ENCODE measurements around the gene SERPINE1.
"Not testable (repeated sequence)": the region's sequence is repeated elsewhere in the genome, so short reads cannot be mapped to it uniquely, and the experiment has no call there.

SERPINE1 gene

DNA sequence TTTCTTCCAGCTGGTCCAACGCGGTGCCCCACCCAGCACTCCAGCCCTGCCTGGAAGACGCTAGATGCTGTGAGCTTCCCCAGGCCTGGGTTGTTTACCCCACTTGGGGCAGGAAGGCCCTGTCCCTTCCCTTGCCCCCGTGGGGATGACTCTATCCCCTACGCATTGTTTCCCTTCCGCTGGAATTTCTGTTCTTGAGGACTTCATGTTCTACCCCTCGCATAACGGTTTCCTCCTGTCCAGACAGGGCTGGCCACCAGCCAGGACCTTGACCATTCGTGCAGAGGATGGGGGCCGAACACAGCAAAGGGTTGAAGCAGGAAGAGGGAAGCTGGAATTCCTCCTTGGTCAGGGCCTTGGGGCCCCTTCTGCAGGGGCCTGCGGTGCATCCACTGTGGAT is 14.7 kb upstream of the SERPINE1 start:
- Histone ChIP-seq H3K9ac (ENCODE audit: low read length) (no peak overlapping the region), H3K36me3 (ENCODE audit: low read length) (no peaks in the 10 kb centered on the region), H3K27me3 (ENCODE audit: low read length) (no peaks in the 10 kb centered on the region), H2AFZ (ENCODE audit: low read depth, low read length, severe bottlenecking) (no peak overlapping the region), H4K20me1 (ENCODE audit: low read depth, low read length) (no peaks in the 10 kb centered on the region), H3K4me3 (ENCODE audit: insufficient read depth, low read length, poor library complexity, severe bottlenecking) (no peak overlapping the region), H3K79me2 (ENCODE audit: insufficient read depth, low read length) (no peaks in the 10 kb centered on the region), H3K9me3 (ENCODE audit: insufficient read depth, low read length) (no peaks in the 10 kb centered on the region), H3F3A (ENCODE audit: insufficient read depth) (no peaks in the 10 kb centered on the region), H3K9me2 (replicated peaks; ENCODE audit: insufficient read depth, low read length) (no peaks in the 10 kb centered on the region), H3K27ac (ENCODE audit: low read depth, low read length) (no peak overlapping the region), H3K4me2 (ENCODE audit: low read depth, low read length, poor library complexity, severe bottlenecking) (no peak overlapping the region)
- TF ChIP-seq EZH2phosphoT487 (conservative IDR thresholded peaks at IDR 0.05; ENCODE audit: low read length) (no peak), CTCF (IDR thresholded peaks at IDR 0.05; ENCODE audit: insufficient read depth, low read length, poor library complexity, severe bottlenecking) (no peak)

GRCh38 chr7:101113140-101113539 is 13.8 kb upstream of the SERPINE1 start:
- H3K79me2 ChIP-seq (ENCODE audit: insufficient read depth, low read length); H3K9me3 ChIP-seq (ENCODE audit: insufficient read depth, low read length); H2AFZ ChIP-seq (ENCODE audit: low read depth, low read length, severe bottlenecking); H4K20me1 ChIP-seq (ENCODE audit: low read depth, low read length); H3K4me2 ChIP-seq (ENCODE audit: low read depth, low read length, poor library complexity, severe bottlenecking); H3K9ac ChIP-seq (ENCODE audit: low read length); H3K4me3 ChIP-seq (ENCODE audit: insufficient read depth, low read length, poor library complexity, severe bottlenecking); H3K27ac ChIP-seq (ENCODE audit: low read depth, low read length); H3K9me2 ChIP-seq (replicated peaks; ENCODE audit: insufficient read depth, low read length); H3K36me3 ChIP-seq (ENCODE audit: low read length); H3K27me3 ChIP-seq (ENCODE audit: low read length); H3F3A ChIP-seq (ENCODE audit: insufficient read depth): not testable (repeated sequence)

DNA sequence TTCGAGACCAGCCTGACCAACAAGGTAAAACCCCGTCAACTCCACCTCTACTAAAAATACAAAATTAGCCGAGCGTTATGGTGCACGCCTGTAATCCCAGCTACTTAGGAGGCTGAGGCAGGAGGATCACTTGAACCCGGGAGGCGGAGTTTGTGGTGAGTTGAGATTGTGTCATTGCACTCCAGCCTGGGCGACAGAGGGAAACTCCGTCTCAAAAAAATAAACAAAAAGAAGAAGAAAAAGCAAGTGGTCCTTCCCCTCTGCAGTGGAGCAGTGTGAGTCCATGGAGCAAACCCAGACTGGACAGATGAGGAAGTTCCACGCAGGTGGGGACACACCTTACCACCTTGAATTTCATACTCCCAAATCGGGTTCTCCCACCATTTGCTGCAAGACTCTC is 13.1 kb upstream of the SERPINE1 start:
- TF ChIP-seq CTCF (IDR thresholded peaks at IDR 0.05; ENCODE audit: insufficient read depth, low read length, poor library complexity, severe bottlenecking) (no peak), EZH2phosphoT487 (conservative IDR thresholded peaks at IDR 0.05; ENCODE audit: low read length) (no peak)
- no peaks in the 10 kb centered on the region for H3K79me2 ChIP-seq (ENCODE audit: insufficient read depth, low read length)
- no peak overlapping the region for H3K4me3 ChIP-seq (ENCODE audit: insufficient read depth, low read length, poor library complexity, severe bottlenecking)
- H3K27ac ChIP-seq (ENCODE audit: low read depth, low read length) = no peak overlapping the region
- no peaks in the 10 kb centered on the region for H3K27me3 ChIP-seq (ENCODE audit: low read length)
- no peak overlapping the region for H3K4me2 ChIP-seq (ENCODE audit: low read depth, low read length, poor library complexity, severe bottlenecking)
- no peaks in the 10 kb centered on the region for H3K9me3 ChIP-seq (ENCODE audit: insufficient read depth, low read length)
- no peak overlapping the region for H2AFZ ChIP-seq (ENCODE audit: low read depth, low read length, severe bottlenecking)
- H4K20me1 ChIP-seq (ENCODE audit: low read depth, low read length) = no peaks in the 10 kb centered on the region
- no peaks in the 10 kb centered on the region for H3K9me2 ChIP-seq (replicated peaks; ENCODE audit: insufficient read depth, low read length)
- no peaks in the 10 kb centered on the region for H3K36me3 ChIP-seq (ENCODE audit: low read length)
- no peak overlapping the region for H3K9ac ChIP-seq (ENCODE audit: low read length)
- no peaks in the 10 kb centered on the region for H3F3A ChIP-seq (ENCODE audit: insufficient read depth)

GRCh38 chr7:101114492-101114891 is 12.4 kb upstream of the SERPINE1 start:
- H3K4me2 ChIP-seq (ENCODE audit: low read depth, low read length, poor library complexity, severe bottlenecking) = no peak overlapping the region
- no peak for TF ChIP-seq EZH2phosphoT487 (conservative IDR thresholded peaks at IDR 0.05; ENCODE audit: low read length)
- TF ChIP-seq CTCF (IDR thresholded peaks at IDR 0.05; ENCODE audit: insufficient read depth, low read length, poor library complexity, severe bottlenecking) = no peak
- no peaks in the 10 kb centered on the region for H3F3A ChIP-seq (ENCODE audit: insufficient read depth)
- no peak overlapping the region for H3K27ac ChIP-seq (ENCODE audit: low read depth, low read length)
- no peaks in the 10 kb centered on the region for H3K9me3 ChIP-seq (ENCODE audit: insufficient read depth, low read length)
- no peaks in the 10 kb centered on the region for H3K36me3 ChIP-seq (ENCODE audit: low read length)
- no peaks in the 10 kb centered on the region for H3K9me2 ChIP-seq (replicated peaks; ENCODE audit: insufficient read depth, low read length)
- no peaks in the 10 kb centered on the region for H4K20me1 ChIP-seq (ENCODE audit: low read depth, low read length)
- no peak overlapping the region for H2AFZ ChIP-seq (ENCODE audit: low read depth, low read length, severe bottlenecking)
- H3K4me3 ChIP-seq (ENCODE audit: insufficient read depth, low read length, poor library complexity, severe bottlenecking) = no peak overlapping the region
- no peaks in the 10 kb centered on the region for H3K27me3 ChIP-seq (ENCODE audit: low read length)
- no peaks in the 10 kb centered on the region for H3K79me2 ChIP-seq (ENCODE audit: insufficient read depth, low read length)
- no peak overlapping the region for H3K9ac ChIP-seq (ENCODE audit: low read length)

Measured in SU-DHL-6 (cell line).